ENCODE data around the gene CYP2C18.

DNA sequence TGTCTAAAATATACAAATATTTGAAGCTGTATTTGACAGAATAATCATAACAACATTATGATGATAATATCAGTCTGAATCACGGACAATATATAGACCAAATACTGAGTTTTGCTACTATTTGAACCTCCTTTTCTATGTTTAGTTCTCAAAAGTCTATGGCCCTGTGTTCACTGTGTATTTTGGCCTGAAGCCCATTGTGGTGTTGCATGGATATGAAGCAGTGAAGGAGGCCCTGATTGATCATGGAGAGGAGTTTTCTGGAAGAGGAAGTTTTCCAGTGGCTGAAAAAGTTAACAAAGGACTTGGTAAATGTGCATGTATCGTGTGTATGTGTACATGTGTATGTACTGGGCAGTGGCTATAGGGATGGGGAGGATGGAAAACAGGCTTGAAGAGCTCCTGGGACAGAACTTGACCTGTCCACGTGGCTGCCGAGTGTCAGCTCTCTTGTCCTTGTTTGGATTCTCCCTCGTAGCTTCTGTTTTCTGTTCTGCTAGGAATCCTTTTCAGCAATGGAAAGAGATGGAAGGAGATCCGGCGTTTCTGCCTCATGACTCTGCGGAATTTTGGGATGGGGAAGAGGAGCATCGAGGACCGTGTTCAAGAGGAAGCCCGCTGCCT, 4.2 kb downstream of the CYP2C18 start:
- no peak for TF ChIP-seq SMC3 (conservative IDR thresholded peaks at IDR 0.05; ENCODE audit: poor library complexity)
- TF ChIP-seq, protein P1, sequence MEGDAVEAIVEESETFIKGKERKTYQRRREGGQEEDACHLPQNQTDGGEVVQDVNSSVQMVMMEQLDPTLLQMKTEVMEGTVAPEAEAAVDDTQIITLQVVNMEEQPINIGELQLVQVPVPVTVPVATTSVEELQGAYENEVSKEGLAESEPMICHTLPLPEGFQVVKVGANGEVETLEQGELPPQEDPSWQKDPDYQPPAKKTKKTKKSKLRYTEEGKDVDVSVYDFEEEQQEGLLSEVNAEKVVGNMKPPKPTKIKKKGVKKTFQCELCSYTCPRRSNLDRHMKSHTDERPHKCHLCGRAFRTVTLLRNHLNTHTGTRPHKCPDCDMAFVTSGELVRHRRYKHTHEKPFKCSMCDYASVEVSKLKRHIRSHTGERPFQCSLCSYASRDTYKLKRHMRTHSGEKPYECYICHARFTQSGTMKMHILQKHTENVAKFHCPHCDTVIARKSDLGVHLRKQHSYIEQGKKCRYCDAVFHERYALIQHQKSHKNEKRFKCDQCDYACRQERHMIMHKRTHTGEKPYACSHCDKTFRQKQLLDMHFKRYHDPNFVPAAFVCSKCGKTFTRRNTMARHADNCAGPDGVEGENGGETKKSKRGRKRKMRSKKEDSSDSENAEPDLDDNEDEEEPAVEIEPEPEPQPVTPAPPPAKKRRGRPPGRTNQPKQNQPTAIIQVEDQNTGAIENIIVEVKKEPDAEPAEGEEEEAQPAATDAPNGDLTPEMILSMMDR (IDR thresholded peaks at IDR 0.05; ENCODE audit: poor library complexity, severe bottlenecking) = no peak
- no peak for TF ChIP-seq EP300 (conservative IDR thresholded peaks at IDR 0.05; ENCODE audit: poor library complexity, severe bottlenecking)
